ENCODE results near the gene RAB9B.

RAB9B gene

GRCh38 chrX:103780336-103781061, 51.6 kb downstream of the RAB9B start:
- Histone ChIP-seq H3K4me3 (no peak overlapping the region), H3K4me1 (peaks cover 0 to 8% (median 0%) of the 10 kb centered on the region in 4 donors), H3K9me3 (no peaks in the 10 kb centered on the region), H3K27ac (no peak overlapping the region), H3K36me3 (no peaks in the 10 kb centered on the region), H3K27me3 (no peaks in the 10 kb centered on the region)
- TF ChIP-seq CTCF (IDR thresholded peaks at IDR 0.05) = no peak
- intact Hi-C loops (cut with DNase I; ENCODE audit: low total_unique reads) = no loop called here
- no peak for DNase-seq

- peaks cover 0 to 8% (median 0%) of the 10 kb centered on the region in 4 donors for H3K4me1 ChIP-seq
- H3K27me3 ChIP-seq = no peaks in the 10 kb centered on the region
- no peak for DNase-seq
- no peak overlapping the region for H3K4me3 ChIP-seq
- intact Hi-C loops (cut with DNase I; ENCODE audit: low total_unique reads) = no loop called here
- no peaks in the 10 kb centered on the region for H3K9me3 ChIP-seq
- TF ChIP-seq CTCF (IDR thresholded peaks at IDR 0.05) = no peak
- H3K36me3 ChIP-seq = no peaks in the 10 kb centered on the region
- no peak overlapping the region for H3K27ac ChIP-seq
Observed at GRCh38 chrX:103779141-103779789, 52.8 kb downstream of the RAB9B start.

GRCh38 chrX:103776546-103776945, 55.5 kb downstream of the RAB9B start, which contains the start of gene PLP1:
Gene PLP1 (plus strand): TSS chrX:103776840. CDS start chrX:103776996, 156 bp downstream.
- no peaks in the 10 kb centered on the region for H3K9me3 ChIP-seq
- H3K27me3 ChIP-seq = no peaks in the 10 kb centered on the region
- DNase-seq = no peak
- TF ChIP-seq CTCF (IDR thresholded peaks at IDR 0.05) = no peak
- H3K27ac ChIP-seq = no peak within 1 kb of the TSS
- peaks cover 0 to 8% (median 0%) of the 10 kb centered on the region in 4 donors for H3K4me1 ChIP-seq
- intact Hi-C loops (cut with DNase I; ENCODE audit: low total_unique reads) = no loop called here
- H3K36me3 ChIP-seq = no peaks in the 10 kb centered on the region
- no peak within 1 kb of the TSS for H3K4me3 ChIP-seq

GRCh38 chrX:103774070-103774642, 57.9 kb downstream of the RAB9B start:
- H3K4me1 ChIP-seq = peaks cover 0 to 4% (median 0%) of the 10 kb centered on the region in 4 donors
- intact Hi-C loops (cut with DNase I; ENCODE audit: low total_unique reads) = no loop called here
- H3K27ac ChIP-seq = no peak overlapping the region
- H3K36me3 ChIP-seq = no peaks in the 10 kb centered on the region
- H3K27me3 ChIP-seq = no peaks in the 10 kb centered on the region
- no peak overlapping the region for H3K4me3 ChIP-seq
- peak; percentile 27 to 36 for TF ChIP-seq CTCF (IDR thresholded peaks at IDR 0.05)
- no peaks in the 10 kb centered on the region for H3K9me3 ChIP-seq
- DNase-seq = no peak

GRCh38 chrX:103773445-103773844, 58.6 kb downstream of the RAB9B start:
- no peak for TF ChIP-seq CTCF (IDR thresholded peaks at IDR 0.05)
- no peaks in the 10 kb centered on the region for H3K27me3 ChIP-seq

More at GRCh38 chrX:103773445-103773844, 58.6 kb downstream of the RAB9B start:
- DNase-seq = no peak
- no peaks in the 10 kb centered on the region for H3K36me3 ChIP-seq
- intact Hi-C loops (cut with DNase I; ENCODE audit: low total_unique reads) = no loop called here
- H3K9me3 ChIP-seq = no peaks in the 10 kb centered on the region
- H3K4me1 ChIP-seq = no peaks in the 10 kb centered on the region
- no peak overlapping the region for H3K4me3 ChIP-seq
- H3K27ac ChIP-seq = no peak overlapping the region

Data from tibial artery (tissue), 4 donors.